ENCODE measurements around the gene IRGC. TPM values are rescaled to one million over a fixed set of nuclear protein-coding genes. Genes with fewer than 3 reads are reported as not detected.

The IRGC gene
- polyA plus RNA-seq, 3 donors, result not detected

Other genes with a start within 250 kb of the IRGC start
- gene PHLDB3, start 211.3 kb upstream of the IRGC start, polyA plus RNA-seq (ENCODE audit: insufficient read length in 3 of 3), result 1 to 10 TPM; 5.0 to 6.9 (median 5.6) TPM
- 10 to 100 TPM; 24.2 to 28.1 (median 27.9) TPM for gene ETHE1, start 188.9 kb upstream of the IRGC start, polyA plus RNA-seq (ENCODE audit: insufficient read length in 3 of 3)
- gene ZNF575, start 182.9 kb upstream of the IRGC start, polyA plus RNA-seq (ENCODE audit: insufficient read length in 3 of 3), result 1 to 10 TPM; 1.4 to 1.5 (median 1.4) TPM
- 10 to 100 TPM; 56.4 to 66.0 (median 59.1) TPM for gene XRCC1, start 140.5 kb upstream of the IRGC start, polyA plus RNA-seq (ENCODE audit: insufficient read length in 3 of 3)
- 10 to 100 TPM; 17.8 to 19.2 (median 17.9) TPM for gene PINLYP, start 140.3 kb upstream of the IRGC start, polyA plus RNA-seq (ENCODE audit: insufficient read length in 3 of 3)
- gene IRGQ, start 119.9 kb upstream of the IRGC start, polyA plus RNA-seq (ENCODE audit: insufficient read length in 3 of 3), result 10 to 100 TPM; 12.7 to 13.8 (median 12.9) TPM
- gene ZNF576, start 119.5 kb upstream of the IRGC start, polyA plus RNA-seq (ENCODE audit: insufficient read length in 3 of 3), result 10 to 100 TPM in 2 of 3 donors, 1 to 10 TPM in 1; 9.6 to 11.3 (median 10.1) TPM
- gene SRRM5, start 104.0 kb upstream of the IRGC start, polyA plus RNA-seq (ENCODE audit: insufficient read length in 3 of 3), result under 1 TPM; 0.59 to 0.80 (median 0.67) TPM
- 10 to 100 TPM; 82.2 to 90.6 (median 86.1) TPM for gene ZNF428, start 96.4 kb upstream of the IRGC start, polyA plus RNA-seq (ENCODE audit: insufficient read length in 3 of 3)
- gene CADM4, start 76.2 kb upstream of the IRGC start, polyA plus RNA-seq (ENCODE audit: insufficient read length in 3 of 3), result 10 to 100 TPM; 43.1 to 50.6 (median 44.2) TPM
- 1 to 10 TPM; 6.0 to 8.4 (median 6.3) TPM for gene PLAUR, start 45.9 kb upstream of the IRGC start, polyA plus RNA-seq (ENCODE audit: insufficient read length in 3 of 3)
- gene SMG9, start 38.9 kb downstream of the IRGC start, polyA plus RNA-seq (ENCODE audit: insufficient read length in 3 of 3), result 10 to 100 TPM; 36.9 to 40.5 (median 37.4) TPM
- gene KCNN4, start 64.9 kb downstream of the IRGC start, polyA plus RNA-seq (ENCODE audit: insufficient read length in 3 of 3), result 1 to 10 TPM in 2 of 3 donors, under 1 TPM in 1; 0.97 to 1.8 (median 1.5) TPM
- gene LYPD5, start 86.4 kb downstream of the IRGC start, polyA plus RNA-seq (ENCODE audit: insufficient read length in 3 of 3), result under 1 TPM; 0.42 to 0.71 (median 0.47) TPM
- 10 to 100 TPM; 11.4 to 14.8 (median 14.5) TPM for gene ZNF283, start 111.2 kb downstream of the IRGC start, polyA plus RNA-seq (ENCODE audit: insufficient read length in 3 of 3)
- 10 to 100 TPM; 10.4 to 11.7 (median 11.1) TPM for gene ZNF404, start 167.9 kb downstream of the IRGC start, polyA plus RNA-seq (ENCODE audit: insufficient read length in 3 of 3)
- gene ZNF45, start 219.2 kb downstream of the IRGC start, polyA plus RNA-seq (ENCODE audit: insufficient read length in 3 of 3), result 10 to 100 TPM; 25.6 to 30.9 (median 29.0) TPM
- gene ZNF221, start 235.2 kb downstream of the IRGC start, polyA plus RNA-seq (ENCODE audit: insufficient read length in 3 of 3), result 1 to 10 TPM; 5.0 to 7.5 (median 6.2) TPM